Natural killer cell treated with Interleukin-12 subunit alpha and Interleukin-12 subunit beta and Interleukin-15 and Interleukin-18, amount 100 ng/mL, for 72 hours (primary cell): Measurements from ENCODE around the gene CDK14. TPM values are rescaled to one million over a fixed set of nuclear protein-coding genes. Genes with fewer than 3 reads are reported as not detected.
"Not testable (repeated sequence)": the region's sequence is repeated elsewhere in the genome, so short reads cannot be mapped to it uniquely, and the experiment has no call there.

ENCODE experiments used
- ATAC-seq, 2 donors: fragments of 150-1000 bp; cut with Tn5 transposase in 1 of 2; sonication (Bioruptor Pico), chemical (Tn5 transposase) in 1 of 2; 2 replicates each; pipeline ENCODE4 v1.10.0; 2021
- DNase-seq: peaks from one replicate; pipeline ENCODE4 v3.0.0; 2022; ENCODE audit warnings: low spot score
- H3K27ac Mint-ChIP-seq, 2 donors: 1 replicate in 1 of 2; 2 replicates in 1 of 2; pipeline ENCODE4 v1.8.0; 2022; ENCODE audit warnings: mixed read lengths in 2 of 2, mild to moderate bottlenecking in 1 of 2, moderate library complexity in 1 of 2
- H3K27me3 Mint-ChIP-seq, 2 donors: 1 replicate in 1 of 2; 2 replicates in 1 of 2; pipeline ENCODE4 v1.8.0; 2022; ENCODE audit warnings: mixed read lengths in 2 of 2
- H3K36me3 Mint-ChIP-seq: one replicate; pipeline ENCODE4 v1.8.0; 2022; ENCODE audit warnings: mixed read lengths
- H3K4me1 Mint-ChIP-seq, 2 donors: 1 replicate in 1 of 2; 2 replicates in 1 of 2; pipeline ENCODE4 v1.8.0; 2022; ENCODE audit warnings: low read depth in 2 of 2, mixed read lengths in 2 of 2, mild to moderate bottlenecking in 1 of 2
- H3K4me3 Mint-ChIP-seq: one replicate; pipeline ENCODE4 v1.8.0; 2022; ENCODE audit warnings: mixed read lengths
- H3K9me3 Mint-ChIP-seq: 2 replicates; pipeline ENCODE4 v1.8.0; 2022; ENCODE audit warnings: mixed read lengths
- total RNA-seq, 2 donors: library from RNA; stranded (reverse); gene quantifications; one replicate each; pipeline ENCODE4 v1.2.3, GENCODE V29; 2022

Gene CDK14
- total RNA-seq, 2 donors from 2014 or later: 0.76 to 2.8 TPM

- H3K4me3 Mint-ChIP-seq: no peak overlapping the region
- no peak overlapping the region for H3K27ac Mint-ChIP-seq
- H3K9me3 Mint-ChIP-seq: no peaks in the 10 kb centered on the region
- no peaks in the 10 kb centered on the region for H3K4me1 Mint-ChIP-seq
- H3K36me3 Mint-ChIP-seq: no peaks in the 10 kb centered on the region
- DNase-seq: no peak
- ATAC-seq: no peak
- no peaks in the 10 kb centered on the region for H3K27me3 Mint-ChIP-seq
Measured at GRCh38 chr7:90916319-90916718, 320.2 kb downstream of the CDK14 start.

- DNase-seq: no peak
- ATAC-seq: no peak
- no peak overlapping the region for H3K4me3 Mint-ChIP-seq
- no peaks in the 10 kb centered on the region for H3K27me3 Mint-ChIP-seq
- no peaks in the 10 kb centered on the region for H3K4me1 Mint-ChIP-seq
- H3K27ac Mint-ChIP-seq: no peak overlapping the region
- no peaks in the 10 kb centered on the region for H3K9me3 Mint-ChIP-seq
- H3K36me3 Mint-ChIP-seq: no peaks in the 10 kb centered on the region
Measured at GRCh38 chr7:90917539-90917938, 321.4 kb downstream of the CDK14 start.

GRCh38 chr7:90918303-90918702 is 322.2 kb downstream of the CDK14 start:
- DNase-seq (no peak), ATAC-seq (no peak)
- no peak overlapping the region for H3K4me3 Mint-ChIP-seq
- H3K27ac Mint-ChIP-seq: no peak overlapping the region
- no peaks in the 10 kb centered on the region for H3K27me3 Mint-ChIP-seq
- H3K4me1 Mint-ChIP-seq: no peaks in the 10 kb centered on the region
- H3K36me3 Mint-ChIP-seq: no peaks in the 10 kb centered on the region
- no peaks in the 10 kb centered on the region for H3K9me3 Mint-ChIP-seq

GRCh38 chr7:90919816-90920215 is 323.7 kb downstream of the CDK14 start:
- H3K9me3 Mint-ChIP-seq: no peaks in the 10 kb centered on the region
- DNase-seq (no peak), ATAC-seq (no peak)
- no peaks in the 10 kb centered on the region for H3K4me1 Mint-ChIP-seq
- H3K27ac Mint-ChIP-seq: no peak overlapping the region
- no peak overlapping the region for H3K4me3 Mint-ChIP-seq
- no peaks in the 10 kb centered on the region for H3K27me3 Mint-ChIP-seq
- no peaks in the 10 kb centered on the region for H3K36me3 Mint-ChIP-seq

- DNase-seq: no peak
- ATAC-seq: no peak
- Mint-ChIP-seq H3K36me3 (no peaks in the 10 kb centered on the region), H3K4me3 (no peak overlapping the region), H3K27ac (no peak overlapping the region), H3K4me1 (no peaks in the 10 kb centered on the region), H3K9me3 (peaks cover 2% of the 10 kb centered on the region), H3K27me3 (no peaks in the 10 kb centered on the region)
Measured at GRCh38 chr7:90920336-90920735, 324.2 kb downstream of the CDK14 start.

GRCh38 chr7:90923541-90923997 is 327.4 kb downstream of the CDK14 start:
- Mint-ChIP-seq H3K4me1 (no peaks in the 10 kb centered on the region), H3K4me3 (no peak overlapping the region), H3K27me3 (no peaks in the 10 kb centered on the region), H3K27ac (no peak overlapping the region), H3K9me3 (peaks cover 6% of the 10 kb centered on the region), H3K36me3 (no peaks in the 10 kb centered on the region)
- DNase-seq (no peak), ATAC-seq (no peak)

GRCh38 chr7:90928700-90929424 is 332.7 kb downstream of the CDK14 start:
- H3K27me3 Mint-ChIP-seq, ATAC-seq, H3K27ac Mint-ChIP-seq, DNase-seq, H3K4me3 Mint-ChIP-seq, H3K9me3 Mint-ChIP-seq, H3K4me1 Mint-ChIP-seq, H3K36me3 Mint-ChIP-seq: not testable (repeated sequence)

- no peaks in the 10 kb centered on the region for H3K36me3 Mint-ChIP-seq
- H3K4me3 Mint-ChIP-seq: no peak overlapping the region
- no peak for DNase-seq
- ATAC-seq: no peak
- H3K9me3 Mint-ChIP-seq: peaks cover 4% of the 10 kb centered on the region
- H3K27ac Mint-ChIP-seq: no peak overlapping the region
- H3K4me1 Mint-ChIP-seq: no peaks in the 10 kb centered on the region
- no peaks in the 10 kb centered on the region for H3K27me3 Mint-ChIP-seq
Measured at GRCh38 chr7:90931986-90932916, 336.1 kb downstream of the CDK14 start.

GRCh38 chr7:90933041-90933440 is 336.9 kb downstream of the CDK14 start:
- H3K27me3 Mint-ChIP-seq: no peaks in the 10 kb centered on the region
- ATAC-seq (no peak), DNase-seq (no peak)
- H3K36me3 Mint-ChIP-seq: no peaks in the 10 kb centered on the region
- no peak overlapping the region for H3K27ac Mint-ChIP-seq
- no peaks in the 10 kb centered on the region for H3K4me1 Mint-ChIP-seq
- H3K4me3 Mint-ChIP-seq: no peak overlapping the region
- H3K9me3 Mint-ChIP-seq: no peaks in the 10 kb centered on the region

- Mint-ChIP-seq H3K4me3 (no peak overlapping the region), H3K27ac (no peak overlapping the region), H3K9me3 (no peaks in the 10 kb centered on the region), H3K4me1 (no peaks in the 10 kb centered on the region), H3K27me3 (no peaks in the 10 kb centered on the region), H3K36me3 (no peaks in the 10 kb centered on the region)
- DNase-seq (no peak), ATAC-seq (peak in 1 of 2 donors; percentile 48)
Measured at GRCh38 chr7:90933984-90934383, 337.9 kb downstream of the CDK14 start.

GRCh38 chr7:90938371-90938770 is 342.2 kb downstream of the CDK14 start:
- H3K9me3 Mint-ChIP-seq: peaks cover 3% of the 10 kb centered on the region
- DNase-seq: no peak
- H3K4me3 Mint-ChIP-seq: no peak overlapping the region
- H3K36me3 Mint-ChIP-seq: no peaks in the 10 kb centered on the region
- H3K27ac Mint-ChIP-seq: no peak overlapping the region
- no peaks in the 10 kb centered on the region for H3K27me3 Mint-ChIP-seq
- no peaks in the 10 kb centered on the region for H3K4me1 Mint-ChIP-seq
- ATAC-seq: no peak

- no peak for ATAC-seq
- no peak overlapping the region for H3K4me3 Mint-ChIP-seq
- DNase-seq: no peak
- no peak overlapping the region for H3K27ac Mint-ChIP-seq
- no peaks in the 10 kb centered on the region for H3K4me1 Mint-ChIP-seq
- H3K36me3 Mint-ChIP-seq: no peaks in the 10 kb centered on the region
- H3K27me3 Mint-ChIP-seq: no peaks in the 10 kb centered on the region
- peaks cover 3% of the 10 kb centered on the region for H3K9me3 Mint-ChIP-seq
Measured at GRCh38 chr7:90939666-90940065, 343.5 kb downstream of the CDK14 start.

GRCh38 chr7:90944021-90944420 is 347.9 kb downstream of the CDK14 start:
- Mint-ChIP-seq H3K36me3 (no peaks in the 10 kb centered on the region), H3K4me3 (no peak overlapping the region)
- no peak for DNase-seq

GRCh38 chr7:90945104-90945787 is 349.1 kb downstream of the CDK14 start:
- Mint-ChIP-seq H3K9me3 (peaks cover 6% of the 10 kb centered on the region), H3K27me3 (no peaks in the 10 kb centered on the region), H3K4me1 (no peaks in the 10 kb centered on the region)

More at GRCh38 chr7:90944021-90944420, 347.9 kb downstream of the CDK14 start:
- ATAC-seq: no peak
- Mint-ChIP-seq H3K27ac (no peak overlapping the region), H3K9me3 (peaks cover 5% of the 10 kb centered on the region), H3K27me3 (no peaks in the 10 kb centered on the region), H3K4me1 (no peaks in the 10 kb centered on the region)

More at GRCh38 chr7:90945104-90945787, 349.1 kb downstream of the CDK14 start:
- ATAC-seq (no peak), DNase-seq (no peak)
- H3K36me3 Mint-ChIP-seq: no peaks in the 10 kb centered on the region
- H3K27ac Mint-ChIP-seq: no peak overlapping the region
- H3K4me3 Mint-ChIP-seq: no peak overlapping the region
